Adrenal gland (tissue), 5 donors: ENCODE data around the gene COQ2.

ENCODE experiments used
- CTCF ChIP-seq, 6 experiments: fragments of 450-650 bp in 4 of 6; fragments of 200-600 bp in 2 of 6; sonication (generic) in 1 of 6; IDR thresholded peaks; 1 replicate in 5 of 6; 2 replicates in 1 of 6; pipeline versions ENCODE4 v1.5.1 to v1.8.0; 2016 to 2021; ENCODE audit warnings: antibody characterized with exemption in 6 of 6, mild to moderate bottlenecking in 2 of 6, moderate library complexity in 1 of 6
- POLR2A ChIP-seq, 2 donors: fragments of 450-650 bp; IDR thresholded peaks; one replicate each; pipeline ENCODE4 v1.6.1; 2017; ENCODE audit warnings: antibody characterized with exemption in 2 of 2, mild to moderate bottlenecking in 2 of 2, moderate library complexity in 1 of 2
- donor health status: DM: no; HTN: no; CAD: no.

GRCh38 chr4:83250687-83251446 lies 33.7 kb downstream of the COQ2 start:
- no peak for TF ChIP-seq CTCF (IDR thresholded peaks at IDR 0.05)
- no peak for TF ChIP-seq POLR2A (IDR thresholded peaks at IDR 0.05)
